ENCODE results near the gene ADAMTSL1.

ADAMTSL1 gene

DNA sequence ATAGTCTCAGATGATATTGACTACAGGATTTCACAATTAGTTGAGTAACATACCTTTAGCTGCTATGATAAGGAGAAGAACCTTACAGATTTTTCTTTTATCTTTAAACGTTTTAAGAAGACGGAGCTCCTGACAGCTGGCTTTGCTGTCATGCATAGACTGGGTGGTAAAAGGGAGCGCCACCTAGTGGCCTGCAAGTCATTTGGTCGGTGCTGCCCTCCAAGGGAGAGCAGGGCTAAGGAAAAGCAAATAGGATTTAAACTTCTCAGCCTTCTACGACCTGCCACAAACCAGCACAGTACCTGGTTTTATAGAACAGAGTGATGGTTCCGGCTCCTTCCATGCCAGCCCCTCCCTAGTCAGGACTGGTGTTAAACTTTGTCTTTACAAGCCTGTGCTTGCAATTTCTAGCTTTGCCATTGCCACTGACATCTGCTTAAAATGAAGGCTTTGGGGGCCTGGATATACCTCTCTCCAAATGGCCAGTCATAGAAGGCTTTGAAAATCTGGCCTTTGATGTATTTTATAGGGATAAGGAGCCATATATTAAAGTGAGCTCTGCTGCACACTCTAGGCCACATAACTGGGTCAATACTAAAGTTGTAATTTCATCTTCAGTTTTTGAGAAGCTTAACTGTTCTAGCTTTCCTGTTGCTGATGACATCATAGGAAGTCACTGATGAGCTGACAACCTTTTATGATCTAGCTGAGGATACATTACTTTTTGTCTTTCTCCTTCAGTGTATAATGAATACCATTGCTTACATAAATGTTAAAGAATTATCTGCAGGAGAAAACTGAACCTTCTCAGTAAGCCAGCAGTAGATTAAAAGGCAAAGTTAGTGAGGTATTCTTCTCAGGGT, 31.1 kb upstream of the ADAMTSL1 start:
- no peak overlapping the region for H3K4me3 ChIP-seq (replicated peaks; ENCODE audit: insufficient read depth, low read length)
- TF ChIP-seq, protein P1, sequence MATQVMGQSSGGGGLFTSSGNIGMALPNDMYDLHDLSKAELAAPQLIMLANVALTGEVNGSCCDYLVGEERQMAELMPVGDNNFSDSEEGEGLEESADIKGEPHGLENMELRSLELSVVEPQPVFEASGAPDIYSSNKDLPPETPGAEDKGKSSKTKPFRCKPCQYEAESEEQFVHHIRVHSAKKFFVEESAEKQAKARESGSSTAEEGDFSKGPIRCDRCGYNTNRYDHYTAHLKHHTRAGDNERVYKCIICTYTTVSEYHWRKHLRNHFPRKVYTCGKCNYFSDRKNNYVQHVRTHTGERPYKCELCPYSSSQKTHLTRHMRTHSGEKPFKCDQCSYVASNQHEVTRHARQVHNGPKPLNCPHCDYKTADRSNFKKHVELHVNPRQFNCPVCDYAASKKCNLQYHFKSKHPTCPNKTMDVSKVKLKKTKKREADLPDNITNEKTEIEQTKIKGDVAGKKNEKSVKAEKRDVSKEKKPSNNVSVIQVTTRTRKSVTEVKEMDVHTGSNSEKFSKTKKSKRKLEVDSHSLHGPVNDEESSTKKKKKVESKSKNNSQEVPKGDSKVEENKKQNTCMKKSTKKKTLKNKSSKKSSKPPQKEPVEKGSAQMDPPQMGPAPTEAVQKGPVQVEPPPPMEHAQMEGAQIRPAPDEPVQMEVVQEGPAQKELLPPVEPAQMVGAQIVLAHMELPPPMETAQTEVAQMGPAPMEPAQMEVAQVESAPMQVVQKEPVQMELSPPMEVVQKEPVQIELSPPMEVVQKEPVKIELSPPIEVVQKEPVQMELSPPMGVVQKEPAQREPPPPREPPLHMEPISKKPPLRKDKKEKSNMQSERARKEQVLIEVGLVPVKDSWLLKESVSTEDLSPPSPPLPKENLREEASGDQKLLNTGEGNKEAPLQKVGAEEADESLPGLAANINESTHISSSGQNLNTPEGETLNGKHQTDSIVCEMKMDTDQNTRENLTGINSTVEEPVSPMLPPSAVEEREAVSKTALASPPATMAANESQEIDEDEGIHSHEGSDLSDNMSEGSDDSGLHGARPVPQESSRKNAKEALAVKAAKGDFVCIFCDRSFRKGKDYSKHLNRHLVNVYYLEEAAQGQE (IDR thresholded peaks at IDR 0.05; ENCODE audit: insufficient replicate concordance, low read depth): no peak
- TF ChIP-seq, protein P2, sequence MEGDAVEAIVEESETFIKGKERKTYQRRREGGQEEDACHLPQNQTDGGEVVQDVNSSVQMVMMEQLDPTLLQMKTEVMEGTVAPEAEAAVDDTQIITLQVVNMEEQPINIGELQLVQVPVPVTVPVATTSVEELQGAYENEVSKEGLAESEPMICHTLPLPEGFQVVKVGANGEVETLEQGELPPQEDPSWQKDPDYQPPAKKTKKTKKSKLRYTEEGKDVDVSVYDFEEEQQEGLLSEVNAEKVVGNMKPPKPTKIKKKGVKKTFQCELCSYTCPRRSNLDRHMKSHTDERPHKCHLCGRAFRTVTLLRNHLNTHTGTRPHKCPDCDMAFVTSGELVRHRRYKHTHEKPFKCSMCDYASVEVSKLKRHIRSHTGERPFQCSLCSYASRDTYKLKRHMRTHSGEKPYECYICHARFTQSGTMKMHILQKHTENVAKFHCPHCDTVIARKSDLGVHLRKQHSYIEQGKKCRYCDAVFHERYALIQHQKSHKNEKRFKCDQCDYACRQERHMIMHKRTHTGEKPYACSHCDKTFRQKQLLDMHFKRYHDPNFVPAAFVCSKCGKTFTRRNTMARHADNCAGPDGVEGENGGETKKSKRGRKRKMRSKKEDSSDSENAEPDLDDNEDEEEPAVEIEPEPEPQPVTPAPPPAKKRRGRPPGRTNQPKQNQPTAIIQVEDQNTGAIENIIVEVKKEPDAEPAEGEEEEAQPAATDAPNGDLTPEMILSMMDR (IDR thresholded peaks at IDR 0.05; ENCODE audit: insufficient read depth, low read length): peak; percentile 34
- TF ChIP-seq GABPA (IDR thresholded peaks at IDR 0.05; ENCODE audit: low read depth) (no peak), SPI1 (IDR thresholded peaks at IDR 0.05; ENCODE audit: borderline replicate concordance, low read depth) (no peak), POLR2AphosphoS5 (IDR thresholded peaks at IDR 0.05; ENCODE audit: low read depth) (no peak)
- no peak overlapping the region for H3K27ac ChIP-seq (replicated peaks)
- peak; percentile 1 to 20 for DNase-seq (ENCODE audit: low read depth in 1 of 2, low spot score in 1 of 2)
- H3K27me3 ChIP-seq (ENCODE audit: insufficient read depth, poor library complexity, severe bottlenecking): no peaks in the 10 kb centered on the region

DNA sequence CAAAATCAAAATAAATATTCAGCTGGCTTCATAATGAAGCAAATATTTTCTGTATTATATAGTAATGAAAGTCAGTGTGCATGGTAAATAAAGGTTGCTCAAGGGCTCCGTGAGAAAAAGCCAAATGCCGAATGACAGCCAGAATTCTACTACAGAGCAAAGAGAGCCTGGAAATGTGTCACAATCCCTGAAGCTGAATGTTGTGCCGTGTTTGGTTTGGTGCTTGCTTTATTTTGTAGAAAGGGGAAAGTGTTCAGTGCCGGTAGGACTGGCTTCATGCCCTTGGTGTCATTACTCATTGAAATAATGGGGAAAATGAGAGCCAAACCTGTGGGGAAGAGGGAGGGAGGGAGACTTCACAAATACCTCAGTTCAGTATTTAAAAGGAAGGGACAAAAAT, 26.8 kb upstream of the ADAMTSL1 start:
- Histone ChIP-seq H3K27ac (replicated peaks) (no peak overlapping the region), H3K4me3 (replicated peaks; ENCODE audit: insufficient read depth, low read length) (no peak overlapping the region), H3K27me3 (ENCODE audit: insufficient read depth, poor library complexity, severe bottlenecking) (no peaks in the 10 kb centered on the region)
- no peak for TF ChIP-seq SPI1 (IDR thresholded peaks at IDR 0.05; ENCODE audit: borderline replicate concordance, low read depth)
- DNase-seq (ENCODE audit: low read depth in 1 of 2, low spot score in 1 of 2): no peak

DNA sequence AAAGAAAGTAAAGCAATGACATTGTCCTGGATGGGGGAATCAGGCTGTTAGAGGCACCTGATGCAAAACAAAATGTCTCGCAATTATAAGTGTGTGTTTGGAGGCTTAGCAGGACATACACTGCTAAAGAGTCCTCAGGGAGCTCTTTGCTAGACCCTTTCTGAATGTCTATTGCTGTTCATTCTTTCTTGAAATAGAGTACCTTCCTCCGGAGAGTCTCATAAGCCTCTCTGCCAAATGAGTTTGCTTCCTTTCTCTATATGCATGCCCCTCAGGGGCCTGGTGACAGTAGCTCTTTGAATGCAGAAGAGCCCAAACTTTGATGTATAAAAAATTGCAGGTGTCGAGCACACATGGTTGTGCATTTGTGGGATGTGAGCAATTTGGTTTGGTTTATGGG, 26.4 kb upstream of the ADAMTSL1 start:
- H3K4me3 ChIP-seq (replicated peaks; ENCODE audit: insufficient read depth, low read length): no peak overlapping the region
- TF ChIP-seq, protein P2 (IDR thresholded peaks at IDR 0.05; ENCODE audit: insufficient read depth, low read length): no peak
- TF ChIP-seq SPI1 (IDR thresholded peaks at IDR 0.05; ENCODE audit: borderline replicate concordance, low read depth) (no peak), POLR2AphosphoS5 (IDR thresholded peaks at IDR 0.05; ENCODE audit: low read depth) (no peak), GABPA (IDR thresholded peaks at IDR 0.05; ENCODE audit: low read depth) (no peak)
- TF ChIP-seq, protein P1 (IDR thresholded peaks at IDR 0.05; ENCODE audit: insufficient replicate concordance, low read depth): no peak
- H3K27me3 ChIP-seq (ENCODE audit: insufficient read depth, poor library complexity, severe bottlenecking): no peaks in the 10 kb centered on the region
- H3K27ac ChIP-seq (replicated peaks): no peak overlapping the region
- no peak for DNase-seq (ENCODE audit: low read depth in 1 of 2, low spot score in 1 of 2)

DNA sequence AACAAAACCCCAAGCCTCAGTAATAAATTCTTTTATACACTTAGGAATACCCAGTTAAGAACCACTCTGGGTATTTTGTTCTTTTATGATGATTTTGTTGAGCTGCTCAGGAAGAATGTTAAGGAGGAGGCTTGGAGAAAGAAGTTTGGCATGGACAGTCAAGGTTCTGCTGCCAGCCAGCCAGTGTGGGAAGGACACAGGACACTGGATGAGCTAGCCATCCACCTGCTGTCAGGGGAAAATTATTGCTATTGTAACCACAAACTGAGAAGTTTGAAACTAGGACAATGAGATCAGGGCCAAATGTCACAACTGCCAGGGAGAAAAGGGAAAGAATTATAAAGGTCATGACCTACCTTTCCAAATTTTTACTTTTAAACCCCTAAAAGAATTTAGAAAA, 25.9 kb upstream of the ADAMTSL1 start:
- no peak for DNase-seq (ENCODE audit: low read depth in 1 of 2, low spot score in 1 of 2)
- TF ChIP-seq POLR2AphosphoS5 (IDR thresholded peaks at IDR 0.05; ENCODE audit: low read depth) (no peak), SPI1 (IDR thresholded peaks at IDR 0.05; ENCODE audit: borderline replicate concordance, low read depth) (no peak), GABPA (IDR thresholded peaks at IDR 0.05; ENCODE audit: low read depth) (no peak)
- TF ChIP-seq, protein P2 (IDR thresholded peaks at IDR 0.05; ENCODE audit: insufficient read depth, low read length): no peak
- TF ChIP-seq, protein P1 (IDR thresholded peaks at IDR 0.05; ENCODE audit: insufficient replicate concordance, low read depth): no peak

More for the DNA sequence above, 25.9 kb upstream of the ADAMTSL1 start:
- H3K27me3 ChIP-seq (ENCODE audit: insufficient read depth, poor library complexity, severe bottlenecking): no peaks in the 10 kb centered on the region
- no peak overlapping the region for H3K27ac ChIP-seq (replicated peaks)
- no peak overlapping the region for H3K4me3 ChIP-seq (replicated peaks; ENCODE audit: insufficient read depth, low read length)

Measured in HL-60 (cell line).